Heart right ventricle (tissue), 16 donors: ENCODE data around the gene CCDC122. TPM values are rescaled to one million over a fixed set of nuclear protein-coding genes. Genes with fewer than 3 reads are reported as not detected.
A peak's percentile ranks its signal among the peaks of the same experiment; 100 is the strongest.

Source experiments
- ATAC-seq, 8 donors: fragments of 200-7000 bp; cut with Tn5 transposase; one replicate each; pipeline ENCODE4 v1.9.1; 2020; ENCODE audit warnings: mild to moderate bottlenecking in 8 of 8, moderate library complexity in 8 of 8, moderate number of reproducible peaks in 1 of 8
- DNase-seq, 2 donors: peaks; one replicate each; pipeline ENCODE4 v3.0.0-alpha.2; 2020
- H3K27ac ChIP-seq, 10 donors: fragments of 200-600 bp; sonication (generic) in 2 of 10; one replicate each; pipeline versions ENCODE4 v1.5.0 to v1.8.0; 2020 to 2022; ENCODE audit warnings: mild to moderate bottlenecking in 3 of 10
- H3K27me3 ChIP-seq, 7 donors: fragments of 200-600 bp; one replicate each; pipeline ENCODE4 v1.8.0; 2021 to 2022; ENCODE audit warnings: mild to moderate bottlenecking in 2 of 7
- H3K36me3 ChIP-seq, 9 donors: fragments of 200-600 bp; sonication (generic) in 1 of 9; one replicate each; pipeline versions ENCODE4 v1.5.0 to v1.8.0; 2020 to 2022; ENCODE audit warnings: mild to moderate bottlenecking in 2 of 9
- H3K4me1 ChIP-seq, 9 donors: fragments of 200-600 bp; sonication (generic) in 1 of 9; one replicate each; pipeline versions ENCODE4 v1.5.0 to v1.8.0; 2020 to 2022; ENCODE audit warnings: mild to moderate bottlenecking in 4 of 9
- H3K4me3 ChIP-seq, 10 donors: fragments of 200-600 bp; sonication (generic) in 2 of 10; one replicate each; pipeline versions ENCODE4 v1.5.0 to v1.8.0; 2020 to 2022; ENCODE audit warnings: mild to moderate bottlenecking in 7 of 10, moderate library complexity in 2 of 10
- H3K9me3 ChIP-seq, 11 donors: fragments of 200-600 bp in 10 of 11; sonication (generic) in 2 of 11; one replicate each; pipeline versions ENCODE4 v1.5.0 to v1.8.0; 2013 to 2022; ENCODE audit warnings: mild to moderate bottlenecking in 2 of 11, control low read depth in 1 of 11, moderate library complexity in 1 of 11
- CTCF ChIP-seq, 9 donors: fragments of 200-600 bp; sonication (generic) in 2 of 9; IDR thresholded peaks; one replicate each; pipeline versions ENCODE4 v1.5.0 to v1.8.0; 2021 to 2022; ENCODE audit warnings: antibody characterized with exemption in 9 of 9, mild to moderate bottlenecking in 5 of 9, moderate library complexity in 1 of 9
- WGBS, 2 donors: extraction: QIAGEN DNeasy Blood & Tissue Kit; methylation state at CpG; one replicate each; pipeline ENCODE4 v1.1.7; 2013; ENCODE audit warnings: inconsistent platforms in 1 of 2; 5-methylcytosine and 5-hydroxymethylcytosine counted together
- intact Hi-C, 10 donors: fragments of 100-400 bp; cut with DNase I; formaldehyde crosslinking; loops; one replicate each; pipeline versions ENCODE4 v1.11.1 to v1.14.2; 2022
- polyA plus RNA-seq, 2 donors: library from polyadenylated mRNA; stranded (reverse); fragments of 200-250 nt; gene quantifications; one replicate each; pipeline ENCODE4 v1.2.3, GENCODE V29; 2013
- total RNA-seq, 10 donors: library from RNA; stranded (reverse); fragmentation: NEBNext Ultra II Directional in 3 of 10; extraction: Animal tissue kit (Norgen Biotek cat#: 25700) in 3 of 10; gene quantifications; one replicate each; pipeline versions ENCODE4 v1.2.1 to v1.2.4, GENCODE V29; 2021 to 2023
- donor health status: Arrhythmogenic right ventricular cardiomyopathy.
- donor health status: ischemic (EF 13 %, LVEDD 7.1; RV severe dilation, severe dysfunction).
- donor health status: healthy with polysubstance abuse.
- donor health status: DM: no; HTN: yes; CAD: no.
- donor health status: DM: no; HTN: no; CAD: no.
- donor health status: ischemic (EF 25% LVEDD 6.9; RV normal size, moderate dysfunction).
- donor health status: ischemic (EF 25% LVEDD 5.7; RV mildly dilated, moderate dysfunction).
- donor health status: healthy.
- donor health status: DM: yes; HTN: yes; CAD: no.
- donor health status: Ischemic cardiomyopathy.
- donor health status: ischemic (EF 35%, LVEDD 5.7; RV mildly dilated, moderate dysfunction).
- donor health status: nonischemic (EF 11% LVEDD 7.7; RV severe dilation, severe dysfunction).
- donor health status: DM: yes; HTN: yes; CAD: no.
- donor health status: PGD.
- donor health status: ischemic (EF 29% LVEDD 5.4; RV normal size, mild dysfunction).
- donor health status: nonischemic (EF 23%, LVEDD 6.1; RV moderate dilation, normal function).

The CCDC122 gene
- total and polyA plus RNA-seq, 12 donors, result 1.6 to 16.0 (median 7.3) TPM

GRCh38 chr13:43895940-43896339 lies 16.4 kb upstream of the CCDC122 start:
- H3K4me1 ChIP-seq, result no peaks in the 10 kb centered on the region
- no peak overlapping the region for H3K27ac ChIP-seq
- H3K36me3 ChIP-seq, result peaks cover 0 to 21% (median 0%) of the 10 kb centered on the region in 9 donors
- intact Hi-C loops, result no loop called here
- no peak for ATAC-seq
- TF ChIP-seq CTCF (IDR thresholded peaks at IDR 0.05), result no peak
- 69 to 81% methylated on average over 2 of the region's 2 CpGs for WGBS, 2 donors
- no peak for DNase-seq
- H3K4me3 ChIP-seq, result no peak overlapping the region
- H3K9me3 ChIP-seq, result no peaks in the 10 kb centered on the region
- H3K27me3 ChIP-seq, result no peaks in the 10 kb centered on the region

DNA sequence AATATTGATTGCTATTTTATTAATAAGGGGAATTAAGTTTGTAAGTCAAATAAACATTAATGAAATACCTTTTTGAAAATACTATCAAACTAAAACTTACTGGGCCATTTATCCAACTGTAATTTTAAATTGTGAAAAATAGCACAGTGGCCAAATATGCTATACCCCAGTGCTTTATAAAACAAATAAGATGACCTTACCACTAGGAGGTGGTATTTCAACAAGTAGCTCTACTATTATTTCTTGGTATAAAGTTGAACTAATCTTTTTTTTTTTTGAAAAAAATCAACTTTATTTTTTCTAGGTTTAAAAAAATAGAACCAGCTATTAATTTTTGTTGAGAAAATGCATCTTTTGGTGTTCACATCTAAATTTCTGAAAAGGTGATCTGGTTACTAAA lies 14.9 kb upstream of the CCDC122 start:
- no peak overlapping the region for H3K27ac ChIP-seq
- no peaks in the 10 kb centered on the region for H3K9me3 ChIP-seq
- intact Hi-C loops, result no loop called here
- no peaks in the 10 kb centered on the region for H3K4me1 ChIP-seq
- ATAC-seq, result no peak
- TF ChIP-seq CTCF (IDR thresholded peaks at IDR 0.05), result peak in 2 of 9 donors; percentile 18 to 21
- no peak overlapping the region for H3K4me3 ChIP-seq
- no peaks in the 10 kb centered on the region for H3K27me3 ChIP-seq
- DNase-seq, result no peak
- H3K36me3 ChIP-seq, result peaks cover 0 to 36% (median 0%) of the 10 kb centered on the region in 9 donors

DNA sequence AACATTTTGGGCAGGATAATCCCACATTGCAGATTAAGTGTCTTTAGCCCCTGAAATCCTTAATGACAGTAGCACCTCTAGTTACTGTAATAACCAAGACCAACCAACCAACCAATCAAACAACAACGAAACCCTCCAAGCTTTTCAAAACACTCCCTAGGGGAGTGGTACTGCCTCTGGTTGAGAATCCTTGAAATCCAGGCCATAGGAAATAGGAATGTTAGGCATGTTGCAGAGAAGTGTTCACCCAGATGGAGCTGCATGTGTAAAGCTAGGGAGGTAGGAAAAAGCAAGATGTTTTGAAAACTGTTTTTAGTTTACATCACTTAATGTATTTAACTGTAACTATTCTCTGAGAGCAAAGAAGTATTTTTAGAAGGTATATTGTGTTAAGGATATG lies 4.7 kb upstream of the CCDC122 start:
- Histone ChIP-seq H3K9me3 (no peaks in the 10 kb centered on the region), H3K36me3 (peaks cover 0 to 38% (median 0%) of the 10 kb centered on the region in 9 donors), H3K4me1 (peaks cover 0 to 21% (median 8%) of the 10 kb centered on the region in 9 donors), H3K4me3 (no peak overlapping the region), H3K27ac (no peak overlapping the region), H3K27me3 (no peaks in the 10 kb centered on the region)
- no peak for TF ChIP-seq CTCF (IDR thresholded peaks at IDR 0.05)
- intact Hi-C loops, result no loop called here
- WGBS, 2 donors, result 59 to 78% methylated on average over 1 of the region's 1 CpG
- ATAC-seq (no peak), DNase-seq (no peak)

- no peak overlapping the region for H3K27ac ChIP-seq
- ATAC-seq, result no peak
- intact Hi-C loops, result no loop called here
- 97 to 98% methylated on average over 3 of the region's 3 CpGs for WGBS, 2 donors
- H3K4me1 ChIP-seq, result peaks cover 0 to 24% (median 10%) of the 10 kb centered on the region in 9 donors
- H3K36me3 ChIP-seq, result peaks cover 0 to 32% (median 0%) of the 10 kb centered on the region in 9 donors
- no peak overlapping the region for H3K4me3 ChIP-seq
- H3K27me3 ChIP-seq, result no peaks in the 10 kb centered on the region
- H3K9me3 ChIP-seq, result no peaks in the 10 kb centered on the region
- TF ChIP-seq CTCF (IDR thresholded peaks at IDR 0.05), result no peak
- DNase-seq, result no peak
Measured at GRCh38 chr13:43883631-43884030, 4.1 kb upstream of the CCDC122 start.
